Tibial nerve (tissue), 4 donors: ENCODE measurements around the gene CTNNA1. TPM values are rescaled to one million over a fixed set of nuclear protein-coding genes. Genes with fewer than 3 reads are reported as not detected.

Experiments
- DNase-seq, 2 donors: peaks; one replicate each; pipeline ENCODE4 v3.0.0-alpha.2; 2019; ENCODE audit warnings: low spot score in 2 of 2
- H3K27ac ChIP-seq, 4 donors: fragments of 200-600 bp; sonication (generic) in 3 of 4; one replicate each; pipeline ENCODE4 v1.5.1; 2017 to 2019; ENCODE audit warnings: mild to moderate bottlenecking in 1 of 4
- H3K27me3 ChIP-seq, 2 donors: fragments of 200-600 bp; sonication (generic) in 1 of 2; one replicate each; pipeline versions ENCODE4 v1.5.1 to v1.6.0; 2017 to 2019
- H3K36me3 ChIP-seq, 3 donors: fragments of 200-600 bp; sonication (generic); one replicate each; pipeline ENCODE4 v1.5.1; 2018 to 2019
- H3K4me1 ChIP-seq, 4 donors: fragments of 200-600 bp; sonication (generic) in 3 of 4; one replicate each; pipeline ENCODE4 v1.5.1; 2017 to 2019
- H3K4me3 ChIP-seq, 4 donors: fragments of 200-600 bp; sonication (generic) in 3 of 4; one replicate each; pipeline ENCODE4 v1.5.1; 2017 to 2019; ENCODE audit warnings: mild to moderate bottlenecking in 1 of 4, moderate library complexity in 1 of 4
- H3K9me3 ChIP-seq, 4 donors: fragments of 200-600 bp; sonication (generic) in 3 of 4; one replicate each; pipeline ENCODE4 v1.5.1; 2017 to 2019
- CTCF ChIP-seq, 5 experiments: fragments of 200-600 bp in 3 of 5; fragments of 450-650 bp in 2 of 5; sonication (generic) in 3 of 5; IDR thresholded peaks; one replicate each; pipeline ENCODE4 v1.5.1; 2016 to 2019; ENCODE audit warnings: antibody characterized with exemption in 5 of 5, mild to moderate bottlenecking in 3 of 5, moderate library complexity in 2 of 5
- EP300 ChIP-seq, 2 donors: sonication (generic); formaldehyde crosslinking; IDR thresholded peaks; one replicate each; pipeline ENCODE4 v1.6.1; 2017; ENCODE audit warnings: antibody characterized with exemption in 2 of 2, mild to moderate bottlenecking in 1 of 2
- POLR2A ChIP-seq, 2 donors: fragments of 450-650 bp; IDR thresholded peaks; one replicate each; pipeline ENCODE4 v1.6.1; 2017; ENCODE audit warnings: antibody characterized with exemption in 2 of 2, mild to moderate bottlenecking in 2 of 2, moderate library complexity in 2 of 2
- WGBS, 2 donors: methylation state at CpG; one replicate each; pipeline ENCODE4 v1.1.5; 2018; 5-methylcytosine and 5-hydroxymethylcytosine counted together
- total RNA-seq, 4 donors: library from RNA; depleted of rRNA; stranded (reverse); fragments of >200 nt; gene quantifications; one replicate each; pipeline ENCODE4 v1.1.0, GENCODE V29; 2016

CTNNA1 gene
- total RNA-seq, 4 donors from 2014 or later: 292 to 447 (median 321) TPM

- Histone ChIP-seq H3K9me3 (no peaks in the 10 kb centered on the region), H3K4me1 (peaks cover 0 to 37% (median 21%) of the 10 kb centered on the region in 4 donors), H3K27me3 (no peaks in the 10 kb centered on the region), H3K27ac (peak overlapping the region in 3 of 4 donors; percentile 5 to 84 (median 68)), H3K4me3 (no peak overlapping the region), H3K36me3 (no peaks in the 10 kb centered on the region)
- WGBS, 2 donors: 45 to 49% methylated on average over 7 of the region's 7 CpGs
- TF ChIP-seq CTCF (IDR thresholded peaks at IDR 0.05) (no peak), POLR2A (IDR thresholded peaks at IDR 0.05) (no peak), EP300 (IDR thresholded peaks at IDR 0.05) (no peak)
- no peak for DNase-seq
Observed at GRCh38 chr5:138964647-138965201, 211.5 kb downstream of the CTNNA1 start.

DNA sequence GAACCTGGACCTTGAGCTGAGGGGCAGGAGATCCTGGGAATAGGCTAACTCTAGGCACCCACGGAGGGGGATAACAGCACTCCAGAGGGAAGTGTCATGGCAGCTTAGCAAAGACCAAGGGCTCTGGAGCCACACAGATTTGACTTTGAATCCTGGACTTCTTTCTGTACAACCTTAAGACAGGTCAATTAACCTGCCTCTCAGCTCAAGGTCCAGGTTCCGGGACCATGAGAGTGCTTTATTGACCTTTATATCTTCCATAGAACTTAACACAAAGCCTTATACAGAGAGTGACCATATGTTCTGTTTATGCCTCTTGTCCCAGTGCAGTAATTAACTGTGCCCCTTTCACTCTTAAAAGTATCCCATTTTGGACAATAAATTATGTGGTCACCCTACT is 212.4 kb downstream of the CTNNA1 start:
- Histone ChIP-seq H3K27me3 (no peaks in the 10 kb centered on the region), H3K4me1 (peaks cover 0 to 37% (median 21%) of the 10 kb centered on the region in 4 donors), H3K4me3 (no peak overlapping the region), H3K27ac (peak overlapping the region in 1 of 4 donors; percentile 68), H3K9me3 (no peaks in the 10 kb centered on the region), H3K36me3 (no peaks in the 10 kb centered on the region)
- no peak for DNase-seq
- TF ChIP-seq EP300 (IDR thresholded peaks at IDR 0.05) (no peak), CTCF (IDR thresholded peaks at IDR 0.05) (no peak), POLR2A (IDR thresholded peaks at IDR 0.05) (no peak)
- 73 to 82% methylated on average over 2 of the region's 2 CpGs for WGBS, 2 donors

DNA sequence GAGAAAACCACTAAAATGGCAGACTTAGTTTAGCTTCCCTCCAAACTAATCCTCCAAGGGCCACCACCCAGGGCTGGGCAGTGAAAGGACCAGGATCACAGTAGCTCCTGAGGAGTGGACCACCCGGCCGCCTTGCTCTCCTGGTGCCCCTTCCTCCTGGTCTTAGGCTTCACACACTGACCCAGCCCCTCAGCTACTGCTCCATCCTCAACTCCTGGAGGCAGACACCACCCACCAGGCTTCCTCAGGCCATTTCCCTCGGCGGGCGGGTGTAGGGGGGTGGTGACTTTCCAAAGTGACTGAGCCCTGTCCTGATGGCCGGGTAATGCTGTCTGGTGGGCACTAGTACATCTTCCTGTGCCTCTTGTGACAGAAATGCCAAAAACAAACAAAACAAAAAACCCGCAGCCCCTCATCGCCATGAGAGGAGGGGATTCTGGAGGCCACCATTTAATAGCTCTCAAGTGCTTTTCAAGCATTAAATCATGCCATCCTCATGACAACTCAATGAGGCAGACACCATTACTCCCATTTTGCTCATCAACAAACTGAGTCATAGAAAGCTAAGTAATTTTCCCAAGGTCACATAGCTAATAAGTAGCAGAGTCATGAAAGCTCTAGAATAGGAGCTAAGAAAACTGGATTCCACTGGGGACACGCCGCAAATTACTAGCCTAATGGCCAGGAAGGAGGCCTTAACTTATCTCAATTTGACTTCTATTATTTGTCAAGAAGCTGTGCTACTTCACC is 213.2 kb downstream of the CTNNA1 start:
- DNase-seq: no peak
- no peak overlapping the region for H3K27ac ChIP-seq
- peaks cover 0 to 29% (median 21%) of the 10 kb centered on the region in 4 donors for H3K4me1 ChIP-seq
- 92 to 97% methylated on average over 10 of the region's 10 CpGs for WGBS, 2 donors
- H3K4me3 ChIP-seq: no peak overlapping the region
- no peaks in the 10 kb centered on the region for H3K36me3 ChIP-seq
- TF ChIP-seq POLR2A (IDR thresholded peaks at IDR 0.05): no peak
- no peaks in the 10 kb centered on the region for H3K27me3 ChIP-seq
- H3K9me3 ChIP-seq: no peaks in the 10 kb centered on the region

DNA sequence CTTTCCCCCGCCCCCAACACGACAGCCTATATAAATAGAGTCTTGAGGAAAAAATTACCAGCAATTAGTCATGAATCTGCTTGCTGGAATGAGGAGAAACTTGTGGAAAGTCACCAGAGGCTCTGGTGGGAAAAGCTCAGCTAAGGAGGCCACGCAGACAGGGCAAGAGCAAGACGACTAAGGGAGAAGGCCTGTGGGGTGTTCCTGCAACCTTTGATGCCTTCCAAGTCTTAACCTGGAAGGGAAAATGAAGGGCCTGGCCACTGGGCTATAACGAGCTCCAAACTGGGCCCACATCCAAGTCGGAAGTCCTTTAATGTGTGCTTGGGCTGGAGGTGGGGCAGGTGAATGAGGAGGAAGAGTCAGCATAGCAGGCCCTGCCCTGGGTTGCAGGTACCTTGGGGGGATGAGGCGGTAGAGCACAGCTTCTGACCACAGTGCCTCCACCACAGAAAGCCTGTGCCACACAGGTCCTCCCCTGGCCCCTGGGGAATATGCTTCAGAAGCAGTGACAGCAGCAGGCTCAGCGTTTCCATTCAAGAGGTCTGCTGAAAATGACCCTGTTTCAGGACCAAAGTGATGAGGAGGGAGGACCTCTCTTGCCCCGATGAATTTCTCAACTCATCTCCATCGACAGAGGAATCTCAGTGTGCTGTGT is 214.7 kb downstream of the CTNNA1 start:
- Histone ChIP-seq H3K4me3 (no peak overlapping the region), H3K9me3 (no peaks in the 10 kb centered on the region), H3K27me3 (no peaks in the 10 kb centered on the region), H3K27ac (no peak overlapping the region), H3K36me3 (no peaks in the 10 kb centered on the region), H3K4me1 (peaks cover 0 to 28% (median 16%) of the 10 kb centered on the region in 4 donors)
- 73 to 77% methylated on average over 10 of the region's 10 CpGs for WGBS, 2 donors
- no peak for TF ChIP-seq EP300 (IDR thresholded peaks at IDR 0.05)
- TF ChIP-seq CTCF (IDR thresholded peaks at IDR 0.05): no peak
- no peak for TF ChIP-seq POLR2A (IDR thresholded peaks at IDR 0.05)
- DNase-seq: no peak

DNA sequence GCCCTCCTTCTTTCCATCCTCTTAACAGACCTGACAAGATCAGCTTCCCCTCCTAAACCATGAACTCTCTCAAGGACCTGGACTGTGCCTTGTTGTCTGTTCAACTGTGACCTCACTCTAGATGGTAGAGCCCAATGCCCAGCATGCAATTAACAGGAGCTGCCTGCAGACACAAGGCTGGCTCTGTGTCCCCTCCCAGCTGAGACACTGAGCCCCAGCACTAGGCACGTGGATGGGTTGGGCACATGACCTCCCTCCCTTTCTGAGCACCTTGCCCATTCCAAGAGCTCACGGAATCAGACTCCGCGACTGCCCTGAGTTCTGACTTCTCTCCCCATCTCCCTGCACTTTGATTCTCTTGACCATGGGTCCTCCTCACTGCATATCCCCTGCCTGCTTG is 215.4 kb downstream of the CTNNA1 start:
- H3K27ac ChIP-seq: no peak overlapping the region
- H3K27me3 ChIP-seq: no peaks in the 10 kb centered on the region
- H3K4me1 ChIP-seq: peaks cover 0 to 25% (median 12%) of the 10 kb centered on the region in 4 donors
- H3K9me3 ChIP-seq: no peaks in the 10 kb centered on the region
- no peak for DNase-seq
- no peaks in the 10 kb centered on the region for H3K36me3 ChIP-seq
- 86 to 88% methylated on average over 4 of the region's 4 CpGs for WGBS, 2 donors
- no peak overlapping the region for H3K4me3 ChIP-seq
- no peak for TF ChIP-seq EP300 (IDR thresholded peaks at IDR 0.05)
- TF ChIP-seq CTCF (IDR thresholded peaks at IDR 0.05): no peak
- TF ChIP-seq POLR2A (IDR thresholded peaks at IDR 0.05): no peak
